Esophagus squamous epithelium (tissue), 5 donors: ENCODE data around the gene OGFOD3. TPM values are rescaled to one million over a fixed set of nuclear protein-coding genes. Genes with fewer than 3 reads are reported as not detected.

Experiments used
- DNase-seq: peaks from one replicate; lab custom pipeline; 2025; lab: John Stamatoyannopoulos, UW
- H3K27ac ChIP-seq, 4 donors: fragments of 200-600 bp; sonication (generic); one replicate each; pipeline ENCODE4 v1.5.1; 2016 to 2019; ENCODE audit warnings: mild to moderate bottlenecking in 1 of 4
- H3K27me3 ChIP-seq, 4 donors: fragments of 200-600 bp; sonication (generic); 1 replicate in 3 of 4; 2 replicates in 1 of 4; pipeline versions ENCODE4 v1.5.1 to v1.6.0; 2017 to 2021; ENCODE audit warnings: antibody characterized with exemption in 1 of 4
- H3K36me3 ChIP-seq, 3 donors: fragments of 200-600 bp; sonication (generic); one replicate each; pipeline ENCODE4 v1.5.1; 2016 to 2019
- H3K4me1 ChIP-seq, 3 donors: fragments of 200-600 bp; sonication (generic); one replicate each; pipeline ENCODE4 v1.5.1; 2017 to 2019
- H3K4me3 ChIP-seq, 4 donors: fragments of 200-600 bp; sonication (generic); 1 replicate in 3 of 4; 2 replicates in 1 of 4; pipeline ENCODE4 v1.5.1; 2016 to 2019; ENCODE audit warnings: mild to moderate bottlenecking in 2 of 4, moderate library complexity in 1 of 4
- H3K9me3 ChIP-seq, 3 donors: fragments of 200-600 bp; sonication (generic); one replicate each; pipeline ENCODE4 v1.5.1; 2016 to 2019
- CTCF ChIP-seq, 6 experiments: fragments of 450-650 bp in 4 of 6; fragments of 200-600 bp in 2 of 6; sonication (generic) in 2 of 6; IDR thresholded peaks; one replicate each; pipeline ENCODE4 v1.5.1; 2016 to 2019; ENCODE audit warnings: antibody characterized with exemption in 6 of 6, mild to moderate bottlenecking in 4 of 6, moderate library complexity in 4 of 6
- POLR2A ChIP-seq, 4 donors: fragments of 450-650 bp; IDR thresholded peaks; one replicate each; pipeline ENCODE4 v1.6.1; 2017; ENCODE audit warnings: antibody characterized with exemption in 4 of 4, mild to moderate bottlenecking in 4 of 4, moderate library complexity in 3 of 4
- WGBS, 2 donors: methylation state at CpG; one replicate each; pipeline ENCODE4 v1.1.5; 2018; 5-methylcytosine and 5-hydroxymethylcytosine counted together
- intact Hi-C: fragments of 100-400 bp; cut with DNase I; formaldehyde crosslinking; loops from one replicate; pipeline ENCODE4 v1.15.0; 2022
- total RNA-seq, 4 donors: library from RNA; depleted of rRNA; stranded (reverse); fragments of >200 nt; gene quantifications; one replicate each; pipeline ENCODE4 v1.1.0, GENCODE V29; 2016
- donor health status: DM: yes; HTN: yes; CAD: no.

Gene OGFOD3
- total RNA-seq, 4 donors from 2014 or later, result 11.9 to 26.7 (median 19.4) TPM

- Histone ChIP-seq H3K27me3 (no peaks in the 10 kb centered on the region), H3K9me3 (no peaks in the 10 kb centered on the region), H3K27ac (no peak overlapping the region), H3K4me1 (peaks cover 4 to 11% (median 5%) of the 10 kb centered on the region in 3 donors), H3K4me3 (no peak overlapping the region), H3K36me3 (peaks cover 0 to 66% (median 0%) of the 10 kb centered on the region in 3 donors)
- TF ChIP-seq CTCF (IDR thresholded peaks at IDR 0.05) (no peak), POLR2A (IDR thresholded peaks at IDR 0.05) (no peak)
- intact Hi-C loops, result no loop called here
- 89 to 94% methylated on average over 8 to 9 of the region's 14 CpGs for WGBS, 2 donors
- no peak for DNase-seq
Observed at GRCh38 chr17:82410014-82410716, 8.2 kb downstream of the OGFOD3 start.

- intact Hi-C loops, result no loop called here
- no peaks in the 10 kb centered on the region for H3K27me3 ChIP-seq
- peaks cover 0 to 73% (median 0%) of the 10 kb centered on the region in 3 donors for H3K36me3 ChIP-seq
- TF ChIP-seq POLR2A (IDR thresholded peaks at IDR 0.05) (no peak), CTCF (IDR thresholded peaks at IDR 0.05) (no peak)
- 96 to 100% methylated on average over 4 to 5 of the region's 21 CpGs for WGBS, 2 donors
- no peaks in the 10 kb centered on the region for H3K9me3 ChIP-seq
- H3K27ac ChIP-seq, result no peak overlapping the region
- H3K4me3 ChIP-seq, result no peak overlapping the region
- DNase-seq, result no peak
- no peaks in the 10 kb centered on the region for H3K4me1 ChIP-seq
Observed at GRCh38 chr17:82408938-82409318, 9.5 kb downstream of the OGFOD3 start.

- Histone ChIP-seq H3K4me3 (no peak overlapping the region), H3K27ac (no peak overlapping the region), H3K27me3 (no peaks in the 10 kb centered on the region), H3K4me1 (no peaks in the 10 kb centered on the region), H3K9me3 (no peaks in the 10 kb centered on the region), H3K36me3 (peaks cover 0 to 73% (median 0%) of the 10 kb centered on the region in 3 donors)
- intact Hi-C loops, result no loop called here
- WGBS, 2 donors, result 89 to 91% methylated on average over 12 to 15 of the region's 15 CpGs
- DNase-seq, result no peak
- TF ChIP-seq POLR2A (IDR thresholded peaks at IDR 0.05) (no peak), CTCF (IDR thresholded peaks at IDR 0.05) (no peak)
Observed at GRCh38 chr17:82408288-82408937, 10.0 kb downstream of the OGFOD3 start.

DNA sequence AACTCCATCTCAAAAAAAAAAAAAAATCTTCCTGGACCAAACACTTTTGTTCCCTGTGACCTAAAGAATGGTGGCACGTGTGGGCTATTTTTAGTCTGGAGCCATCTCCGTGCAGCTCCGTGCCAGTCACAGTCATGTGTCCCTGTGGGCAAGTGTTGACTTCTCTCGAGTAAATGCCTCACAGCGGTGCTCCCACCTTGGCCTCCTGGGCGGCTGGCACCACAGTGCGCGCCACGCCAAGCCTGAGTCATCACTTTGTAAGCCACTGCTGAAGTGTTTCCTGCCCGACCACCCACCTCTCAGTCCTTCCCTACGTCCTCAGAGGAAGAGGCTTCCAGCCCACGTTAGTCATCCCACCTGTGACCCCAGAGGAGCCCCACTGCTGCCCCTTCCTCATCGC, 11.1 kb downstream of the OGFOD3 start:
- Histone ChIP-seq H3K27me3 (no peaks in the 10 kb centered on the region), H3K9me3 (no peaks in the 10 kb centered on the region), H3K4me1 (no peaks in the 10 kb centered on the region), H3K27ac (no peak overlapping the region), H3K36me3 (peaks cover 0 to 75% (median 0%) of the 10 kb centered on the region in 3 donors), H3K4me3 (no peak overlapping the region)
- no peak for DNase-seq
- TF ChIP-seq CTCF (IDR thresholded peaks at IDR 0.05) (no peak), POLR2A (IDR thresholded peaks at IDR 0.05) (no peak)
- intact Hi-C loops, result no loop called here
- WGBS, 2 donors, result 59 to 62% methylated on average over 4 to 13 of the region's 13 CpGs

DNA sequence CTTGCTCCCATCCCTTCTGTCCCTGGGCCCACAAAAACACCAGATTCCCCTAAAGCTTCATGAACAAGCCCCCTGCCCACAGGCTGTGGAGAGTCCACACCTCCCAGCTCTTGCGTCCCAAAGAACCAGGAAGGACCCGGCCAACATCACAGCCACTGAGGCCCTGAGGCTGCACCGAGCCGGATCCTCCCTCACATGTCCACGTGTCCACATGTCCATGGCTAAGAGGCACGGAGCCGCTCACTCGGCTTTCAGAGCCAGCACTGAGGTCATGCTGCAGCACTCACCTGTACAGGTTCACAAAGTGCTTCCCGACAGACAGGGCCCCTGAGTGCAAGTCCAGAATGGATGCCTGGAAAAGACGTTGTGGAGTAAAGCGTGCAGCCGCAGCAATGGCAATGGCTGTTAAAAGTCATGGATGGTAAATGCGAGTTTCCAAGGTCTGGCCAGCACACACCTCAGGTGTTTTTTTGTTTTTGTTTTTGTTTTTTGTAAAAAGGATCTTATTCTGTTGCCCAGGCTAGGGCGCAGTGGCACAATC, 12.2 kb downstream of the OGFOD3 start:
- peaks cover 0 to 85% (median 0%) of the 10 kb centered on the region in 3 donors for H3K36me3 ChIP-seq
- intact Hi-C loops, result no loop called here
- 93 to 99% methylated on average over 6 of the region's 14 CpGs for WGBS, 2 donors
- H3K9me3 ChIP-seq, result no peaks in the 10 kb centered on the region
- no peak for TF ChIP-seq CTCF (IDR thresholded peaks at IDR 0.05)
- TF ChIP-seq POLR2A (IDR thresholded peaks at IDR 0.05), result no peak
- H3K4me3 ChIP-seq, result no peak overlapping the region
- no peaks in the 10 kb centered on the region for H3K4me1 ChIP-seq
- no peaks in the 10 kb centered on the region for H3K27me3 ChIP-seq
- no peak for DNase-seq
- no peak overlapping the region for H3K27ac ChIP-seq
